IMR-90 (cell line): ENCODE data around the gene KCNQ1. TPM values are rescaled to one million over a fixed set of nuclear protein-coding genes. Genes with fewer than 3 reads are reported as not detected.

Experiments
- ATAC-seq: fragments of 200-7000 bp; cut with Tn5 transposase; 2 replicates; pipeline ENCODE4 v1.9.1; 2020; ENCODE audit warnings: low read depth, mild to moderate bottlenecking, moderate library complexity
- BruUV-seq: library from RNA; stranded (reverse); fragments of 400-500 nt; replicated peaks from 2 replicates; lab custom pipeline; 2021; lab: Mats Ljungman, UMichigan
- CTCF ChIA-PET: fragments of 300-600 bp; formaldehyde crosslinking; extraction: SDS; loops from one replicate; lab custom pipeline; 2021; ENCODE audit warnings: antibody characterized with exemption; lab: Yijun Ruan, JAX
- POLR2A ChIA-PET: fragments of 300-600 bp; sonication (Branson Sonifier 250); formaldehyde crosslinking; loops from one replicate; lab custom pipeline; 2022; ENCODE audit warnings: antibody characterized with exemption; ENCODE audit not compliant: unreplicated experiment; lab: Charles Lee
- DNase-seq: peaks from one replicate; pipeline ENCODE4 v3.0.0; 2013
- H2AFZ ChIP-seq: replicated peaks from 2 replicates; pipeline ENCODE3; 2013; ENCODE audit warnings: low read length, mild to moderate bottlenecking; ENCODE audit not compliant: poor library complexity
- H2AK5ac ChIP-seq: 2 replicates; pipeline ENCODE4 v1.6.1; 2013; ENCODE audit warnings: low read depth, low read length, inconsistent platforms
- H2AK9ac ChIP-seq: replicated peaks from 2 replicates; pipeline ENCODE3; 2013; ENCODE audit warnings: mild to moderate bottlenecking, low read depth, low read length, moderate library complexity; ENCODE audit not compliant: poor library complexity
- H2BK120ac ChIP-seq: 2 replicates; pipeline ENCODE4 v1.6.1; 2013; ENCODE audit warnings: low read depth, low read length, inconsistent platforms
- H2BK15ac ChIP-seq: 3 replicates; pipeline ENCODE4 v1.6.1; 2013; ENCODE audit warnings: low read depth, low read length, inconsistent platforms
- H2BK20ac ChIP-seq: 2 replicates; pipeline ENCODE4 v1.6.1; 2013; ENCODE audit warnings: low read depth, mild to moderate bottlenecking, inconsistent platforms, low read length, moderate library complexity
- H2BK5ac ChIP-seq: 2 replicates; pipeline ENCODE4 v1.6.1; 2013; ENCODE audit warnings: mild to moderate bottlenecking, low read depth, low read length, inconsistent platforms; ENCODE audit not compliant: poor library complexity, severe bottlenecking
- H3K14ac ChIP-seq: replicated peaks from 2 replicates; pipeline ENCODE4 v1.6.1; 2013; ENCODE audit warnings: low read depth, low read length, inconsistent platforms
- H3K18ac ChIP-seq: 2 replicates; pipeline ENCODE4 v1.6.1; 2013; ENCODE audit warnings: low read depth, low read length, control low read depth
- H3K23ac ChIP-seq: 2 replicates; pipeline ENCODE4 v1.6.1; 2013; ENCODE audit warnings: low read depth, low read length, inconsistent platforms
- H3K27ac ChIP-seq: 2 replicates; pipeline ENCODE4 v1.5.1; 2013; ENCODE audit warnings: mild to moderate bottlenecking, control low read depth, low read length; ENCODE audit not compliant: insufficient read depth
- H3K27me3 ChIP-seq: 2 replicates; pipeline ENCODE4 v1.6.1; 2013; ENCODE audit warnings: low read length; ENCODE audit not compliant: control insufficient read depth, insufficient read depth
- H3K36me3 ChIP-seq: 2 replicates; pipeline ENCODE4 v1.6.1; 2013; ENCODE audit warnings: low read length, mixed read lengths; ENCODE audit not compliant: control insufficient read depth, insufficient read depth
- H3K4ac ChIP-seq: 2 replicates; pipeline ENCODE4 v1.6.1; 2013; ENCODE audit warnings: low read depth, low read length, inconsistent platforms
- H3K4me1 ChIP-seq: 2 replicates; pipeline ENCODE4 v1.6.1; 2013; ENCODE audit warnings: low read length, mixed read lengths; ENCODE audit not compliant: control insufficient read depth, insufficient read depth
- H3K4me2 ChIP-seq: 2 replicates; pipeline ENCODE4 v1.6.1; 2013; ENCODE audit warnings: low read depth, mild to moderate bottlenecking, control low read depth, low read length, moderate library complexity
- H3K4me3 ChIP-seq: 2 replicates; pipeline ENCODE4 v1.5.1; 2013; ENCODE audit warnings: low read depth, mild to moderate bottlenecking, control low read depth, low read length, moderate library complexity; ENCODE audit not compliant: insufficient read depth
- H3K56ac ChIP-seq: 2 replicates; pipeline ENCODE4 v1.6.1; 2013; ENCODE audit warnings: low read length, inconsistent platforms; ENCODE audit not compliant: insufficient read depth; ENCODE audit errors: extremely low read depth
- H3K79me1 ChIP-seq, 2 experiments: 2 replicates each; pipeline ENCODE4 v1.6.1; 2013; ENCODE audit warnings: low read length in 2 of 2, inconsistent platforms in 1 of 2, low read depth in 1 of 2
- H3K9ac ChIP-seq: 2 replicates; pipeline ENCODE4 v1.6.1; 2013; ENCODE audit warnings: low read depth, low read length, control low read depth
- H3K9me1 ChIP-seq: 2 replicates; pipeline ENCODE4 v1.6.1; 2013; ENCODE audit warnings: low read length, inconsistent platforms; ENCODE audit not compliant: insufficient read depth
- H3K9me3 ChIP-seq: 2 replicates; pipeline ENCODE4 v1.6.1; 2013; ENCODE audit warnings: low read length; ENCODE audit not compliant: control insufficient read depth, insufficient read depth
- H4K20me1 ChIP-seq: 2 replicates; pipeline ENCODE4 v1.6.1; 2013; ENCODE audit warnings: low read length, inconsistent platforms; ENCODE audit not compliant: insufficient read depth
- H4K5ac ChIP-seq: 2 replicates; pipeline ENCODE4 v1.6.1; 2013; ENCODE audit warnings: mild to moderate bottlenecking, low read depth, low read length, control low read depth
- H4K8ac ChIP-seq, 2 experiments: 2 replicates each; pipeline ENCODE4 v1.6.1; 2013; ENCODE audit warnings: low read depth in 2 of 2, low read length in 2 of 2, control low read depth in 1 of 2, inconsistent platforms in 1 of 2
- H4K91ac ChIP-seq: 2 replicates; pipeline ENCODE4 v1.6.1; 2013; ENCODE audit warnings: low read depth, low read length, inconsistent platforms; ENCODE audit not compliant: insufficient read depth
- BHLHE40 ChIP-seq: fragments of 150-350 bp; IDR thresholded peaks from 2 replicates; pipeline ENCODE4 v1.6.1; 2016; ENCODE audit warnings: mild to moderate bottlenecking, low read depth, low read length
- CEBPB ChIP-seq: IDR thresholded peaks from 2 replicates; pipeline ENCODE4 v1.6.1; 2012; ENCODE audit warnings: low read depth, low read length, improper control_type of control experiment
- CHD1 ChIP-seq: IDR thresholded peaks from 2 replicates; pipeline ENCODE4 v1.6.1; 2012; ENCODE audit warnings: low read depth, low read length, improper control_type of control experiment
- CTCF ChIP-seq: conservative IDR thresholded peaks from 2 replicates; pipeline ENCODE4 v1.5.1; 2012; ENCODE audit warnings: mild to moderate bottlenecking, low read depth, low read length, improper control_type of control experiment
- ELK1 ChIP-seq: fragments of 150-350 bp; IDR thresholded peaks from 2 replicates; pipeline ENCODE4 v1.6.1; 2016; ENCODE audit warnings: low read depth, mild to moderate bottlenecking, low read length, moderate library complexity, borderline replicate concordance
- FOS ChIP-seq: fragments of 150-350 bp; IDR thresholded peaks from 2 replicates; pipeline ENCODE4 v1.6.1; 2016; ENCODE audit warnings: low read depth, low read length
- MAFK ChIP-seq: IDR thresholded peaks from 2 replicates; pipeline ENCODE4 v1.6.1; 2012; ENCODE audit warnings: low read depth, low read length, improper control_type of control experiment
- MAZ ChIP-seq: IDR thresholded peaks from 2 replicates; pipeline ENCODE4 v1.6.1; 2012; ENCODE audit warnings: low read depth, mild to moderate bottlenecking, low read length, improper control_type of control experiment, moderate library complexity, borderline replicate concordance
- MXI1 ChIP-seq: IDR thresholded peaks from 2 replicates; pipeline ENCODE4 v1.6.1; 2012; ENCODE audit warnings: low read depth, mild to moderate bottlenecking, low read length, moderate library complexity, borderline replicate concordance
- NFE2L2 ChIP-seq: fragments of 150-350 bp; IDR thresholded peaks from 2 replicates; pipeline ENCODE4 v1.6.1; 2016; ENCODE audit warnings: low read depth, mild to moderate bottlenecking, low read length
- POLR2A ChIP-seq: IDR thresholded peaks from 2 replicates; pipeline ENCODE4 v1.6.1; 2012; ENCODE audit warnings: mild to moderate bottlenecking, low read depth, low read length
- RCOR1 ChIP-seq: IDR thresholded peaks from 2 replicates; pipeline ENCODE4 v1.6.1; 2012; ENCODE audit warnings: mild to moderate bottlenecking, low read length, improper control_type of control experiment; ENCODE audit not compliant: insufficient replicate concordance
- RFX5 ChIP-seq: IDR thresholded peaks from 2 replicates; pipeline ENCODE4 v1.8.0; 2012; ENCODE audit warnings: low read depth, mild to moderate bottlenecking, low read length, moderate library complexity
- SMC3 ChIP-seq: fragments of 150-350 bp; IDR thresholded peaks from 2 replicates; pipeline ENCODE4 v1.6.1; 2016; ENCODE audit warnings: low read depth, mild to moderate bottlenecking, antibody characterized with exemption, low read length, moderate library complexity
- WGBS, 2 experiments: methylation state at CpG; one replicate each; pipeline versions ENCODE4 v1.1.5 to v1.1.7; 2013; ENCODE audit warnings: missing lambda C conversion rate in 2 of 2; ENCODE audit not compliant: insufficient read length in 1 of 2; ENCODE audit errors: extremely low coverage in 2 of 2; 5-methylcytosine and 5-hydroxymethylcytosine counted together
- dilution Hi-C: fragments of 300-500 bp; cut with HindIII; formaldehyde crosslinking; loops from one replicate; pipeline ENCODE4 v1.14.3; 2018; ENCODE audit warnings: low sequenced_read_pairs; ENCODE audit not compliant: unreplicated experiment
- in situ Hi-C: fragments of 300-500 bp; cut with MboI; formaldehyde crosslinking; loops from 3 replicates; pipeline ENCODE4 v1.14.3; 2019; ENCODE audit warnings: low sequenced_read_pairs, inconsistent platforms, mixed read lengths
- intact Hi-C: fragments of 100-400 bp; cut with micrococcal nuclease; formaldehyde crosslinking; loops from 2 replicates; pipeline ENCODE4 v1.10.0; 2022
- polyA plus RNA-seq, 3 experiments: library from polyadenylated mRNA; depleted of rRNA; stranded (reverse); fragments of >200 nt; gene quantifications; 2 replicates each; pipeline ENCODE4 v1.2.3, GENCODE V29; 2012; ENCODE audit warnings: low replicate concordance in 1 of 3
- total RNA-seq: library from RNA; depleted of rRNA; stranded (reverse); fragments of >200 nt; gene quantifications from 2 replicates; pipeline ENCODE4 v1.2.3, GENCODE V29; 2012
- TF ChIP-seq, protein P1 (sequence below): fragments of 150-350 bp; IDR thresholded peaks from 2 replicates; pipeline ENCODE4 v1.6.1; 2017; ENCODE audit warnings: mild to moderate bottlenecking, antibody characterized with exemption, low read length, low read depth

KCNQ1 gene
- total and polyA plus RNA-seq, 2 of the 4 experiments (the other 2 are of a cell fraction), result 0.07 TPM; not detected in 1

DNA sequence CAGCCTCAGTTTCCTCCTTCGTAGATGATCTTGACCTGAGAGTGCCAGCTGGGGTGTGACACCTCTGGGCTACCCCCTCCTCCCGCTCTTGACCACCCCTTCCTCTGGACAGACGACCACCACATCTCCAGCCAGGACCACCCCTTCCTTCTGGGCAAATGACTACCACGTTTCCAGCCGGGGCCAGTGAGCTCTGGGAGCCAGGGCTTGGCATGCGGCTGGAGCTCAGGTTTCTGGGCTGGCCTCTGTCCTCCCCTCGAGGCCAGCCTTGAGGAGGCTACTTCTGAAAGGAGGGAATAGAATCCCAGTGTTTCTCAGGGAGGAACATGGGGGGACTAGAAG, 134.1 kb downstream of the KCNQ1 start:
- CTCF ChIA-PET, result no interaction called here
- H3K9me3 ChIP-seq, result no peaks in the 10 kb centered on the region

More for the DNA sequence above, 134.1 kb downstream of the KCNQ1 start:
- Histone ChIP-seq H3K23ac (no peak overlapping the region), H2BK20ac (no peak overlapping the region), H3K4me1 (no peaks in the 10 kb centered on the region), H4K5ac (no peak overlapping the region), H3K27me3 (peaks cover 20% of the 10 kb centered on the region; the same call in 1 of the 2 replicates), H3K4me2 (no peak overlapping the region), H2AK5ac (no peak overlapping the region), H3K79me1 (no peaks in the 10 kb centered on the region), H2AFZ (no peak overlapping the region), H2BK5ac (no peak overlapping the region), H2BK15ac (no peak overlapping the region), H3K9ac (no peak overlapping the region), H3K36me3 (no peaks in the 10 kb centered on the region), H3K27ac (no peak overlapping the region), H4K91ac (no peak overlapping the region), H3K18ac (no peak overlapping the region), H3K4me3 (no peak overlapping the region), H2BK120ac (no peak overlapping the region), H3K14ac (no peak overlapping the region), H3K4ac (no peak overlapping the region), H4K8ac (no peak overlapping the region), H2AK9ac (no peak overlapping the region), H3K9me1 (no peaks in the 10 kb centered on the region), H4K20me1 (no peaks in the 10 kb centered on the region), H3K56ac (no peak overlapping the region)
- no TSS peak for BruUV-seq
- POLR2A ChIA-PET, result no interaction called here
- no peak for TF ChIP-seq CTCF
- TF ChIP-seq MAFK, result no peak
- TF ChIP-seq SMC3, result no peak
- TF ChIP-seq, protein P1, sequence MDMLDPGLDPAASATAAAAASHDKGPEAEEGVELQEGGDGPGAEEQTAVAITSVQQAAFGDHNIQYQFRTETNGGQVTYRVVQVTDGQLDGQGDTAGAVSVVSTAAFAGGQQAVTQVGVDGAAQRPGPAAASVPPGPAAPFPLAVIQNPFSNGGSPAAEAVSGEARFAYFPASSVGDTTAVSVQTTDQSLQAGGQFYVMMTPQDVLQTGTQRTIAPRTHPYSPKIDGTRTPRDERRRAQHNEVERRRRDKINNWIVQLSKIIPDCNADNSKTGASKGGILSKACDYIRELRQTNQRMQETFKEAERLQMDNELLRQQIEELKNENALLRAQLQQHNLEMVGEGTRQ, result no peak
- no peak for TF ChIP-seq NFE2L2
- TF ChIP-seq MXI1, result no peak
- TF ChIP-seq CEBPB, result no peak
- no peak for TF ChIP-seq RCOR1
- TF ChIP-seq BHLHE40, result no peak
- TF ChIP-seq RFX5, result no peak
- no peak for TF ChIP-seq CHD1
- TF ChIP-seq FOS, result no peak
- no peak for TF ChIP-seq POLR2A
- no peak for TF ChIP-seq MAZ
- TF ChIP-seq ELK1, result no peak
- ATAC-seq, result no peak
- DNase-seq, result no peak
- in situ Hi-C loops (no loop called here), intact Hi-C loops (no loop called here), dilution Hi-C loops (no loop called here)
- WGBS, 2 experiments, result 100% methylated on average over 1 of the region's 7 CpGs; no CpG with 5 or more reads in 1 of the 2 experiments
